K562 (cell line): ENCODE data around the gene PLEKHM1. TPM values are rescaled to one million over a fixed set of nuclear protein-coding genes. Genes with fewer than 3 reads are reported as not detected.
A peak's percentile ranks its signal among the peaks of the same experiment; 100 is the strongest.
"Not testable (repeated sequence)": the region's sequence is repeated elsewhere in the genome, so short reads cannot be mapped to it uniquely, and the experiment has no call there.

Source experiments
- ATAC-seq: fragments of 200-7000 bp; cut with Tn5 transposase; 3 replicates; pipeline ENCODE4 v1.9.1; 2020; ENCODE audit warnings: moderate library complexity
- BruUV-seq: library from RNA; stranded (reverse); fragments of 400-500 nt; replicated peaks from 2 replicates; lab custom pipeline; 2021; lab: Mats Ljungman, UMichigan
- CTCF ChIA-PET: fragments of 300-600 bp; formaldehyde crosslinking; extraction: SDS; loops from one replicate; lab custom pipeline; 2021; ENCODE audit warnings: low intra/inter-chr PET ratio; lab: Yijun Ruan, JAX
- POLR2A ChIA-PET: fragments of 300-600, 350-650 bp; sonication (Branson Sonifier 250); formaldehyde crosslinking; extraction: SDS; loops from one replicate; lab custom pipeline; 2021; ENCODE audit warnings: antibody characterized with exemption, inconsistent platforms; lab: Yijun Ruan, JAX
- DNase-seq, 4 experiments: peaks; one replicate each; pipeline versions ENCODE4 v3.0.0 to v3.0.0-alpha.2; 2011 to 2018; ENCODE audit warnings: low spot score in 3 of 4, mixed read lengths in 3 of 4; ENCODE audit errors: extremely low read depth in 1 of 4
- FAIRE-seq: peaks from 2 replicates; lab custom pipeline; 2011; peaks lifted over from hg19 to GRCh38; lab: Jason Lieb, UNC
- H2AFZ ChIP-seq: 2 replicates; pipeline ENCODE4 v1.6.0; 2011; ENCODE audit warnings: low read depth, low read length, control low read depth, inconsistent platforms
- H3K27ac ChIP-seq: fragments of 200-600 bp; 3 replicates; pipeline ENCODE4 v1.8.0; 2011; ENCODE audit warnings: low read depth, mild to moderate bottlenecking, control low read depth, inconsistent platforms, low read length, moderate library complexity, mixed read lengths; ENCODE audit errors: extremely low read depth
- H3K27me3 ChIP-seq, 2 experiments: fragments of 300-600 bp in 1 of 2; 2 replicates in 1 of 2; 3 replicates in 1 of 2; pipeline versions ENCODE4 v1.6.0 to v1.8.0; 2011; ENCODE audit warnings: inconsistent platforms in 2 of 2, low read length in 2 of 2, mild to moderate bottlenecking in 1 of 2, mixed read lengths in 1 of 2, moderate library complexity in 1 of 2; ENCODE audit not compliant: control insufficient read depth in 2 of 2, insufficient read depth in 2 of 2
- H3K36me3 ChIP-seq: fragments of 300-600 bp; 3 replicates; pipeline ENCODE4 v1.8.0; 2011; ENCODE audit warnings: mild to moderate bottlenecking, low read length, inconsistent platforms; ENCODE audit not compliant: control insufficient read depth, insufficient read depth
- H3K4me1 ChIP-seq, 2 experiments: fragments of 200-600 bp in 1 of 2; replicated peaks in 1 of 2; 2 replicates in 1 of 2; 3 replicates in 1 of 2; pipeline versions ENCODE4 v1.5.1 to v1.8.0; 2011; ENCODE audit warnings: inconsistent platforms in 2 of 2, low read length in 2 of 2, mild to moderate bottlenecking in 1 of 2, mixed read lengths in 1 of 2, moderate library complexity in 1 of 2; ENCODE audit not compliant: control insufficient read depth in 2 of 2, insufficient read depth in 2 of 2
- H3K4me2 ChIP-seq: 2 replicates; pipeline ENCODE4 v1.6.1; 2011; ENCODE audit warnings: low read length, control low read depth, inconsistent platforms, mixed read lengths; ENCODE audit not compliant: insufficient read depth
- H3K4me3 ChIP-seq: fragments of 200-600 bp; sonication (generic), shearing (Covaris generic); 2 replicates; pipeline ENCODE4 v1.5.1; 2016; ENCODE audit warnings: control low read depth, inconsistent platforms
- H3K79me2 ChIP-seq: fragments of 200-600 bp; 3 replicates; pipeline ENCODE4 v1.8.0; 2011; ENCODE audit warnings: low read length, inconsistent platforms; ENCODE audit not compliant: control insufficient read depth, insufficient read depth
- H3K9ac ChIP-seq, 2 experiments: 2 replicates each; pipeline versions ENCODE4 v1.6.0 to v1.6.1; 2011; ENCODE audit warnings: low read depth in 2 of 2, low read length in 2 of 2, control low read depth in 1 of 2, inconsistent platforms in 1 of 2, mild to moderate bottlenecking in 1 of 2, mixed read lengths in 1 of 2; ENCODE audit not compliant: insufficient read depth in 1 of 2
- H3K9me1 ChIP-seq: one replicate; pipeline ENCODE4 v1.6.0; 2011; ENCODE audit warnings: inconsistent platforms, mild to moderate bottlenecking, low read length, moderate library complexity; ENCODE audit not compliant: control insufficient read depth, insufficient read depth
- H3K9me3 ChIP-seq: replicated peaks from 2 replicates; pipeline ENCODE4 v1.5.1; 2011; ENCODE audit warnings: low read depth, low read length, inconsistent platforms; ENCODE audit not compliant: control insufficient read depth, insufficient read depth
- H4K20me1 ChIP-seq: replicated peaks from 2 replicates; pipeline ENCODE4 v1.6.1; 2011; ENCODE audit warnings: low read length, inconsistent platforms, mixed read lengths; ENCODE audit not compliant: control insufficient read depth, insufficient read depth
- ARID1B ChIP-seq: fragments of 450-650 bp; IDR thresholded peaks from 2 replicates; pipeline ENCODE4 v1.6.1; 2016; ENCODE audit warnings: antibody characterized with exemption, mild to moderate bottlenecking, inconsistent platforms
- CBFA2T3 ChIP-seq: fragments of 450-650 bp; IDR thresholded peaks from 2 replicates; pipeline ENCODE4 v1.6.1; 2017
- CREM ChIP-seq: IDR thresholded peaks from 2 replicates; pipeline ENCODE4 v1.6.1; 2014; ENCODE audit warnings: antibody characterized with exemption, low read depth
- KLF16 ChIP-seq: IDR thresholded peaks from 2 replicates; pipeline ENCODE4 v1.6.1; 2016; ENCODE audit warnings: antibody characterized with exemption
- NCOR1 ChIP-seq: fragments of 450-650 bp; IDR thresholded peaks from 2 replicates; pipeline ENCODE4 v1.6.1; 2016; ENCODE audit warnings: mild to moderate bottlenecking, moderate library complexity
- NFE2 ChIP-seq: IDR thresholded peaks from 2 replicates; pipeline ENCODE4 v1.6.1; 2014; ENCODE audit warnings: antibody characterized with exemption, low read depth
- POLR3A ChIP-seq: IDR thresholded peaks from 2 replicates; pipeline ENCODE4 v1.6.1; 2011; ENCODE audit warnings: borderline replicate concordance, mild to moderate bottlenecking, moderate library complexity; ENCODE audit not compliant: insufficient read length, insufficient read depth; ENCODE audit errors: extremely low read depth
- TAL1 ChIP-seq: fragments of 450-650 bp; IDR thresholded peaks from 2 replicates; pipeline ENCODE4 v1.6.1; 2016; ENCODE audit warnings: mild to moderate bottlenecking
- TCF3 ChIP-seq: sonication (generic); formaldehyde crosslinking; IDR thresholded peaks from 2 replicates; pipeline ENCODE4 v1.4.0; 2020; ENCODE audit warnings: mild to moderate bottlenecking, missing genetic modification reagents
- TEAD4 ChIP-seq, 2 experiments: sonication (generic) in 1 of 2; formaldehyde crosslinking in 1 of 2; IDR thresholded peaks; 2 replicates each; pipeline versions ENCODE4 v1.6.1 to v1.8.0; 2012 to 2022; ENCODE audit warnings: borderline replicate concordance in 1 of 2, inconsistent platforms in 1 of 2, low read length in 1 of 2, mild to moderate bottlenecking in 1 of 2, missing genetic modification reagents in 1 of 2
- WGBS: fragments of 100-300 bp; shearing (Covaris generic); methylation state at CpG from one replicate; pipeline ENCODE4 v1.1.6; 2016; ENCODE audit warnings: low coverage, mixed read lengths; ENCODE audit not compliant: insufficient coverage; ENCODE audit errors: missing lambda C conversion rate; 5-methylcytosine and 5-hydroxymethylcytosine counted together
- in situ Hi-C: fragments of 300-500 bp; cut with MboI; formaldehyde crosslinking; loops from 4 replicates; pipeline ENCODE4 v1.15.0; 2018; ENCODE audit warnings: inconsistent platforms, mixed read lengths
- intact Hi-C: fragments of 100-400 bp; cut with micrococcal nuclease; formaldehyde crosslinking; loops from 2 replicates; pipeline ENCODE4 v1.14.2; 2022
- polyA plus RNA-seq, 8 experiments: library from polyadenylated mRNA; depleted of rRNA in 4 of 8; stranded (reverse) in 5 of 8; unstranded in 3 of 8; fragments of >200 nt; fragmentation: Nextera tagmentation in 2 of 8; fragmentation: Illumina TruSeq in 1 of 8; extraction: Ambion mirVana in 2 of 8; extraction: Trizol in 1 of 8; gene quantifications; 2 replicates each; pipeline versions ENCODE4 v1.2.1 to v1.2.3, GENCODE V29; 2011 to 2014; ENCODE audit warnings: inconsistent platforms in 1 of 8, missing spikeins in 1 of 8
- total RNA-seq, 7 experiments: library from RNA; depleted of rRNA in 6 of 7; stranded (reverse); fragments of >200 nt in 6 of 7; fragmentation: Illumina TruSeq in 2 of 7; extraction: Trizol in 2 of 7; gene quantifications; 2 replicates each; pipeline versions ENCODE4 v1.2.1 to v1.2.3, GENCODE V29; 2011 to 2021; ENCODE audit warnings: low replicate concordance in 1 of 7

PLEKHM1 gene
- total and polyA plus RNA-seq, 9 of the 15 experiments (the other 6 are each of a cell fraction or from before 2014, with no cell fraction given): 0.13 to 23.3 (median 5.7) TPM

DNA sequence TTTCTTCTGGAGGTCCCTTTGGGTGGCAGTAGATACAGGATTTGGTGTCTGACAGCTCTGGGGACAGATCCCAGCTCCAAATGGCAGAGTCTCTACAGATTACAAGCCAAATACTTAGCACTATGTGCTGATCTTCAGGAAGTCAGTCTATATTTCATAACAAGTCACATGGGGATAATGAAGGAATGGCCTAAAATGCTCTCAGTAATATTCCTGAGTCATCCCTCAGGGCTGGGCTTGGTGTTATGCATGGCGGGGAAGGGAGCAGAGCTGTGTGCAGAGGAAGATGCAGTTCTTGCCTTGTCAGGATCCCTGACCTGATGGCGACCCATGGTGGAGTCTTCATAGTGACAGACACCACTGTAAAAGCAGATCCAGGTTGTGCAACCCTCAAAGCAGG lies 10.0 kb upstream of the PLEKHM1 start:
- H3K27ac ChIP-seq, H3K4me1 ChIP-seq, intact Hi-C loops, CTCF ChIA-PET, H3K9ac ChIP-seq, H2AFZ ChIP-seq, in situ Hi-C loops, H3K27me3 ChIP-seq, H4K20me1 ChIP-seq, H3K9me3 ChIP-seq, H3K9me1 ChIP-seq, H3K79me2 ChIP-seq, H3K4me2 ChIP-seq, BruUV-seq, H3K4me3 ChIP-seq, H3K36me3 ChIP-seq, POLR2A ChIA-PET, DNase-seq, FAIRE-seq: not testable (repeated sequence)
- 13% methylated on average over 1 of the region's 2 CpGs for WGBS
- ATAC-seq: peak; percentile 67
- TF ChIP-seq NFE2: peak; percentile 55

DNA sequence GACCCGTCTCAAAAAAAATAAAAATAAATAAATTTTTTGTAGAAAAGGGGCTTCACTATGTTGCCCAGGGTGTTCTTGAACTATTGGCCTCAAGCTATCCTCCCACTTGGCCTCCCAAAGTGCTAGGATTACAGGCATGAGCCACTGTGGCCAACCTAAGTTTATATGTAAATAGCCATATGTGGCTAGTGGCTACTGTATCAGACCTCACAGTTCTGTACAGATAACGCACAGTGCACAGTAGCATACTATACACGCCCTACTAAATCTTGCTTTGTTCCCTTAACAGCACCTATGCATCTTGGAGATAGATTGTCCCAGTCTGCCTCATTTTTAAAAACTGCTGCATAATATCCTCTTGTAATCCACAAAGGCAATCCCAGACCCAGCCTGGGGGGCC lies 8.7 kb upstream of the PLEKHM1 start:
- in situ Hi-C loops; H3K4me3 ChIP-seq; H3K36me3 ChIP-seq; H3K9ac ChIP-seq; H2AFZ ChIP-seq; TF ChIP-seq TEAD4 (CRISPR knock-in tag; IDR thresholded peaks at IDR 0.05; ENCODE audit: borderline replicate concordance): not testable (repeated sequence)
- 7% methylated on average over 2 of the region's 3 CpGs for WGBS
- peak; percentile 30; the same call in 1 of the 2 replicates for TF ChIP-seq NCOR1
- 0 out of 2 replicates have a peak, but pooled peaks have one; percentile 14 for TF ChIP-seq KLF16
- TF ChIP-seq TEAD4 (IDR thresholded peaks at IDR 0.05; ENCODE audit: low read length): peak; percentile 44
- TF ChIP-seq TAL1: peak; percentile 28; the same call in 1 of the 2 replicates
- peak; percentile 17 for TF ChIP-seq POLR3A
- peak; percentile 50 for TF ChIP-seq CBFA2T3
- TF ChIP-seq ARID1B: 0 out of 2 replicates have a peak, but pooled peaks have one; percentile 13
- TF ChIP-seq TCF3 (CRISPR knock-in tag): peak; percentile 41; the same call in 1 of the 2 replicates
- 0 out of 2 replicates have a peak, but pooled peaks have one; percentile 5 for TF ChIP-seq CREM
- TF ChIP-seq, all 486 proteins: peak for 9; not testable (repeated sequence) for 477
- H3K9me1 ChIP-seq, H3K9me3 ChIP-seq, intact Hi-C loops, H3K79me2 ChIP-seq, H3K4me2 ChIP-seq, POLR2A ChIA-PET, BruUV-seq, H3K27me3 ChIP-seq, FAIRE-seq, CTCF ChIA-PET, H3K4me1 ChIP-seq, H3K27ac ChIP-seq, H4K20me1 ChIP-seq: not testable (repeated sequence)
- DNase-seq (peak in 1 of 4 experiments; percentile 64), ATAC-seq (peak; percentile 63)

DNA sequence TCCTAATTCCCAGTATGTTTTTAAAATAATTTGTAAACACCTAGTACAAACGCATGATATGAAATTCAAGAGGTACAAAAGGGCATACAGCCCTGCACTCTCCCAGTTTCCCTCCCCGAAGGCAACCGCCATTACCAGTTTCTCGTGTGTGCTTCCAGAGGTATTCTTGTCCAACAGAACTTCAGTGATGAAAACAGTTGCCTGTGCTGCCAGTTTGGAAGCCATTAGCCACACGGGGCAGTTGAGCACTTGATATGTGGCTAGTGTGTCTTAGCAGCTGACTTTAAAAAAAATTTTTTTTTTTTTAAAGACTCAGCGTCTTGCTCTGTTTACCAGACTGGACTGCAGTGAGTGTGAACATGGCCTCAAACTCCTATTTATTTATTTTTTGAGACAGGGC lies 7.9 kb upstream of the PLEKHM1 start:
- H3K9me1 ChIP-seq, H3K27ac ChIP-seq, H3K4me1 ChIP-seq, H3K79me2 ChIP-seq, H3K9me3 ChIP-seq, in situ Hi-C loops, ATAC-seq, BruUV-seq, H3K4me2 ChIP-seq, FAIRE-seq, H3K27me3 ChIP-seq, POLR2A ChIA-PET, H3K36me3 ChIP-seq, H3K4me3 ChIP-seq, H3K9ac ChIP-seq, H4K20me1 ChIP-seq, intact Hi-C loops, H2AFZ ChIP-seq, CTCF ChIA-PET, DNase-seq: not testable (repeated sequence)
- WGBS: 67% methylated on average over 1 of the region's 6 CpGs
